ENCODE measurements around the gene PRR12. TPM values are rescaled to one million over a fixed set of nuclear protein-coding genes. Genes with fewer than 3 reads are reported as not detected.

The PRR12 gene
- total RNA-seq, 1 donor from 2014 or later = 15.5 TPM

DNA sequence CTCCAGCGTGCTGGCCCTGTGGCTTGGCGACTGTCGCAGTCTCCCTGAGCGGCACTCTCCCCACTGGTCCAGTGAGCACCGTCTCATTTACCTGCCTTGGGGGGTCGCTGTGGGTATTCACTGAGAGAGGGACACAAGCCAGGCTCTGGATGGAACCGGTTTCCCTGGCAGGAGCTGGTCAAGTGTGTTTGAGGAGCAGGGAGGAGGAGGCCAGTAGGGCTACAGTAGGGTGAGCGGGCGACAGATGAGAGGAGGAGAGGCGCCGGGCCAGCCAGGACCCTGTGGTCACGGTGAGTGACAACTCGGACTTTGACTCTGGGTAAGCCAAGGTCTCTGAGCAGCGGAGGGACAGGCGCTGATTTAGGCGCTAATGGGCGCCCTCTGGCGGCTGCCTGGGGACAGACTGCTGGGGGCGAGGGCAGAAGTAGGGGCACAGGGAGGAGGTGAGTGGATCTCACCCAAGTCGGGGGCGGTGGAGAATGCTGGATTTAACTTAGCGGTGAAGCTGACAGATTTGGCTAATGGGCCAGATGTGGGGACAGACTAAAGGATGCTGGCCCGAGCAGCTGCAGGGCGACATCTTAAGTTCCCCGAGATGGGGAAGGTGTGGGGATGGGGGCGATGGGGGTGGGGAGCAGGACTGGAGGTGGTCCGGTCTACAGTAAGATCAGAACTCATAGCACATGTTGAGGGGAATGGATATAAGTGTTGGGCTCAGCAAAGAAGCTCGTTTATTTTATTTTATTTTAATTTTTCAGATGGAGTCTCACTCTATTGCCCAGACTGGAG is 81.3 kb downstream of the PRR12 start:
- no peak overlapping the region for H3K27ac ChIP-seq
- TF ChIP-seq, protein P1, sequence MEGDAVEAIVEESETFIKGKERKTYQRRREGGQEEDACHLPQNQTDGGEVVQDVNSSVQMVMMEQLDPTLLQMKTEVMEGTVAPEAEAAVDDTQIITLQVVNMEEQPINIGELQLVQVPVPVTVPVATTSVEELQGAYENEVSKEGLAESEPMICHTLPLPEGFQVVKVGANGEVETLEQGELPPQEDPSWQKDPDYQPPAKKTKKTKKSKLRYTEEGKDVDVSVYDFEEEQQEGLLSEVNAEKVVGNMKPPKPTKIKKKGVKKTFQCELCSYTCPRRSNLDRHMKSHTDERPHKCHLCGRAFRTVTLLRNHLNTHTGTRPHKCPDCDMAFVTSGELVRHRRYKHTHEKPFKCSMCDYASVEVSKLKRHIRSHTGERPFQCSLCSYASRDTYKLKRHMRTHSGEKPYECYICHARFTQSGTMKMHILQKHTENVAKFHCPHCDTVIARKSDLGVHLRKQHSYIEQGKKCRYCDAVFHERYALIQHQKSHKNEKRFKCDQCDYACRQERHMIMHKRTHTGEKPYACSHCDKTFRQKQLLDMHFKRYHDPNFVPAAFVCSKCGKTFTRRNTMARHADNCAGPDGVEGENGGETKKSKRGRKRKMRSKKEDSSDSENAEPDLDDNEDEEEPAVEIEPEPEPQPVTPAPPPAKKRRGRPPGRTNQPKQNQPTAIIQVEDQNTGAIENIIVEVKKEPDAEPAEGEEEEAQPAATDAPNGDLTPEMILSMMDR (IDR thresholded peaks at IDR 0.05) = peak; percentile 56 to 84 (median 67)
- TF ChIP-seq POLR2A (IDR thresholded peaks at IDR 0.05) = no peak
- no peak for DNase-seq (ENCODE audit: extremely low spot score in 2 of 2)

More for the DNA sequence above, 81.3 kb downstream of the PRR12 start:
- Histone ChIP-seq H3K4me3 (no peak overlapping the region), H3K27me3 (no peaks in the 10 kb centered on the region), H3K4me1 (peaks cover 17% of the 10 kb centered on the region), H3K9me3 (no peaks in the 10 kb centered on the region), H3K36me3 (no peaks in the 10 kb centered on the region)
- intact Hi-C loops (cut with DNase I) = no loop called here

Small RNA genes lying within 50 kb of the gene (small RNA-seq; reads per million reads assigned to genes)
- not detected for gene RF00019

Other genes with a start within 250 kb of the PRR12 start
- 20.4 TPM for gene TEAD2, start 228.8 kb upstream of the PRR12 start, total RNA-seq
- not detected for gene DKKL1, start 227.3 kb upstream of the PRR12 start, total RNA-seq
- not detected for gene KASH5, start 202.9 kb upstream of the PRR12 start, total RNA-seq
- not detected for gene PTH2, start 167.7 kb upstream of the PRR12 start, total RNA-seq
- gene GFY, start 165.8 kb upstream of the PRR12 start, total RNA-seq = not detected
- gene SLC17A7, start 149.7 kb upstream of the PRR12 start, total RNA-seq = 0.74 TPM
- gene PIH1D1, start 139.4 kb upstream of the PRR12 start, total RNA-seq = 96.3 TPM
- 29.5 TPM for gene ALDH16A1, start 138.0 kb upstream of the PRR12 start, total RNA-seq
- 10.1 TPM for gene FLT3LG, start 117.0 kb upstream of the PRR12 start, total RNA-seq
- 3,900 TPM for gene RPL13A, start 103.6 kb upstream of the PRR12 start, total RNA-seq
- gene RPS11, start 94.7 kb upstream of the PRR12 start, total RNA-seq = 4,897 TPM
- gene FCGRT, start 78.5 kb upstream of the PRR12 start, total RNA-seq = 166 TPM
- 22.6 TPM for gene RCN3, start 63.2 kb upstream of the PRR12 start, total RNA-seq
- 72.2 TPM for gene NOSIP, start 10.6 kb upstream of the PRR12 start, total RNA-seq
- 5.4 TPM for gene PRRG2, start 9.9 kb upstream of the PRR12 start, total RNA-seq
- 112 TPM for gene RRAS, start 49.0 kb downstream of the PRR12 start, total RNA-seq
- gene SCAF1, start 51.0 kb downstream of the PRR12 start, total RNA-seq = 20.4 TPM
- 59.4 TPM for gene IRF3, start 74.7 kb downstream of the PRR12 start, total RNA-seq
- 14.7 TPM for gene BCL2L12, start 74.8 kb downstream of the PRR12 start, total RNA-seq
- 156 TPM for gene PRMT1, start 86.1 kb downstream of the PRR12 start, total RNA-seq
- 2.7 TPM for gene ADM5, start 98.4 kb downstream of the PRR12 start, total RNA-seq
- gene CPT1C, start 99.9 kb downstream of the PRR12 start, total RNA-seq = 12.3 TPM
- 1.2 TPM for gene TSKS, start 172.1 kb downstream of the PRR12 start, total RNA-seq
- gene AP2A1, start 175.8 kb downstream of the PRR12 start, total RNA-seq = 80.8 TPM
- gene FUZ, start 222.1 kb downstream of the PRR12 start, total RNA-seq = 11.5 TPM
- 25.0 TPM for gene MED25, start 227.1 kb downstream of the PRR12 start, total RNA-seq

Data from vagina (tissue), 2 donors.